Stimulated activated memory B cell treated with anti-CD40 and anti-IgM and Interleukin-4, amounts not matched to agents 10 μg/mL and 1 μg/mL and 100 μg/mL, for 72 hours (primary cell): ENCODE results near the gene EXOC4.
"Not testable (repeated sequence)": the region's sequence is repeated elsewhere in the genome, so short reads cannot be mapped to it uniquely, and the experiment has no call there.

Experiments
- ATAC-seq: fragments of 150-1000 bp; cut with Tn5 transposase; 2 replicates; pipeline ENCODE4 v1.10.0; 2021
- H3K27ac Mint-ChIP-seq: one replicate; pipeline ENCODE4 v1.8.0; 2022; ENCODE audit warnings: mild to moderate bottlenecking, mixed read lengths
- H3K27me3 Mint-ChIP-seq: one replicate; pipeline ENCODE4 v1.8.0; 2022; ENCODE audit warnings: mixed read lengths
- H3K36me3 Mint-ChIP-seq: one replicate; pipeline ENCODE4 v1.8.0; 2022; ENCODE audit warnings: mixed read lengths
- H3K4me1 Mint-ChIP-seq: one replicate; pipeline ENCODE4 v1.8.0; 2022; ENCODE audit warnings: mixed read lengths
- H3K4me3 Mint-ChIP-seq: one replicate; pipeline ENCODE4 v1.8.0; 2022; ENCODE audit warnings: mild to moderate bottlenecking, moderate library complexity, mixed read lengths
- H3K9me3 Mint-ChIP-seq: one replicate; pipeline ENCODE4 v1.8.0; 2022; ENCODE audit warnings: mixed read lengths

Gene EXOC4

GRCh38 chr7:133602291-133602690 lies 349.4 kb downstream of the EXOC4 start:
- Mint-ChIP-seq H3K4me1 (no peaks in the 10 kb centered on the region), H3K4me3 (no peak overlapping the region), H3K36me3 (peaks cover 5% of the 10 kb centered on the region), H3K27ac (no peak overlapping the region), H3K27me3 (no peaks in the 10 kb centered on the region), H3K9me3 (no peaks in the 10 kb centered on the region)
- ATAC-seq = no peak

- Mint-ChIP-seq H3K9me3 (no peaks in the 10 kb centered on the region), H3K36me3 (peaks cover 20% of the 10 kb centered on the region), H3K27me3 (no peaks in the 10 kb centered on the region), H3K4me3 (no peak overlapping the region), H3K4me1 (no peaks in the 10 kb centered on the region), H3K27ac (no peak overlapping the region)
- ATAC-seq = no peak
Measured at GRCh38 chr7:133606991-133607390, 354.1 kb downstream of the EXOC4 start.

GRCh38 chr7:133609806-133610205 lies 356.9 kb downstream of the EXOC4 start:
- Mint-ChIP-seq H3K9me3 (no peaks in the 10 kb centered on the region), H3K36me3 (peaks cover 38% of the 10 kb centered on the region), H3K4me3 (no peak overlapping the region), H3K4me1 (no peaks in the 10 kb centered on the region), H3K27me3 (no peaks in the 10 kb centered on the region), H3K27ac (no peak overlapping the region)
- ATAC-seq = no peak

GRCh38 chr7:133611955-133612354 lies 359.1 kb downstream of the EXOC4 start:
- H3K36me3 Mint-ChIP-seq = peaks cover 34% of the 10 kb centered on the region
- H3K27ac Mint-ChIP-seq = no peak overlapping the region
- H3K4me1 Mint-ChIP-seq = no peaks in the 10 kb centered on the region
- no peak overlapping the region for H3K4me3 Mint-ChIP-seq
- ATAC-seq = no peak
- no peaks in the 10 kb centered on the region for H3K27me3 Mint-ChIP-seq
- H3K9me3 Mint-ChIP-seq = no peaks in the 10 kb centered on the region

GRCh38 chr7:133613250-133613790 lies 360.4 kb downstream of the EXOC4 start:
- Mint-ChIP-seq H3K9me3 (no peaks in the 10 kb centered on the region), H3K27me3 (no peaks in the 10 kb centered on the region), H3K4me1 (no peaks in the 10 kb centered on the region), H3K4me3 (no peak overlapping the region), H3K27ac (no peak overlapping the region), H3K36me3 (peaks cover 33% of the 10 kb centered on the region)
- ATAC-seq = no peak

GRCh38 chr7:133614251-133614650 lies 361.4 kb downstream of the EXOC4 start:
- H3K4me1 Mint-ChIP-seq = no peaks in the 10 kb centered on the region
- H3K36me3 Mint-ChIP-seq = peaks cover 33% of the 10 kb centered on the region
- no peak for ATAC-seq
- no peak overlapping the region for H3K27ac Mint-ChIP-seq
- no peaks in the 10 kb centered on the region for H3K27me3 Mint-ChIP-seq
- no peaks in the 10 kb centered on the region for H3K9me3 Mint-ChIP-seq
- H3K4me3 Mint-ChIP-seq = no peak overlapping the region

- ATAC-seq = no peak
- Mint-ChIP-seq H3K9me3 (no peaks in the 10 kb centered on the region), H3K27me3 (no peaks in the 10 kb centered on the region), H3K27ac (no peak overlapping the region), H3K4me3 (no peak overlapping the region), H3K4me1 (no peaks in the 10 kb centered on the region), H3K36me3 (peaks cover 23% of the 10 kb centered on the region)
Measured at GRCh38 chr7:133618970-133619369, 366.1 kb downstream of the EXOC4 start.

GRCh38 chr7:133619491-133619890 lies 366.6 kb downstream of the EXOC4 start:
- Mint-ChIP-seq H3K4me3 (no peak overlapping the region), H3K36me3 (peaks cover 20% of the 10 kb centered on the region), H3K9me3 (no peaks in the 10 kb centered on the region), H3K27ac (no peak overlapping the region), H3K4me1 (no peaks in the 10 kb centered on the region), H3K27me3 (no peaks in the 10 kb centered on the region)
- no peak for ATAC-seq

GRCh38 chr7:133623721-133624120 lies 370.8 kb downstream of the EXOC4 start:
- no peak for ATAC-seq
- Mint-ChIP-seq H3K4me3 (no peak overlapping the region), H3K4me1 (no peaks in the 10 kb centered on the region)

GRCh38 chr7:133625046-133625445 lies 372.2 kb downstream of the EXOC4 start:
- Mint-ChIP-seq H3K4me3 (no peak overlapping the region), H3K36me3 (peaks cover 37% of the 10 kb centered on the region), H3K4me1 (no peaks in the 10 kb centered on the region), H3K27me3 (no peaks in the 10 kb centered on the region), H3K27ac (no peak overlapping the region), H3K9me3 (no peaks in the 10 kb centered on the region)
- ATAC-seq = no peak

More at GRCh38 chr7:133623721-133624120, 370.8 kb downstream of the EXOC4 start:
- Mint-ChIP-seq H3K27me3 (no peaks in the 10 kb centered on the region), H3K9me3 (no peaks in the 10 kb centered on the region), H3K27ac (no peak overlapping the region), H3K36me3 (peaks cover 33% of the 10 kb centered on the region)

GRCh38 chr7:133629701-133630100 lies 376.8 kb downstream of the EXOC4 start:
- no peak for ATAC-seq
- peaks cover 60% of the 10 kb centered on the region for H3K36me3 Mint-ChIP-seq
- no peaks in the 10 kb centered on the region for H3K9me3 Mint-ChIP-seq
- no peaks in the 10 kb centered on the region for H3K4me1 Mint-ChIP-seq
- H3K27me3 Mint-ChIP-seq = no peaks in the 10 kb centered on the region
- no peak overlapping the region for H3K27ac Mint-ChIP-seq
- no peak overlapping the region for H3K4me3 Mint-ChIP-seq

- H3K27me3 Mint-ChIP-seq = no peaks in the 10 kb centered on the region
- H3K4me3 Mint-ChIP-seq = no peak overlapping the region
- no peak overlapping the region for H3K27ac Mint-ChIP-seq
- H3K4me1 Mint-ChIP-seq = no peaks in the 10 kb centered on the region
- peaks cover 55% of the 10 kb centered on the region for H3K36me3 Mint-ChIP-seq
- no peaks in the 10 kb centered on the region for H3K9me3 Mint-ChIP-seq
- ATAC-seq = no peak
Measured at GRCh38 chr7:133633055-133633454, 380.2 kb downstream of the EXOC4 start.

- Mint-ChIP-seq H3K4me3 (no peak overlapping the region), H3K9me3 (no peaks in the 10 kb centered on the region), H3K4me1 (no peaks in the 10 kb centered on the region), H3K27ac (no peak overlapping the region), H3K36me3 (peaks cover 34% of the 10 kb centered on the region), H3K27me3 (no peaks in the 10 kb centered on the region)
- no peak for ATAC-seq
Measured at GRCh38 chr7:133635541-133635940, 382.7 kb downstream of the EXOC4 start.

GRCh38 chr7:133638857-133639256 lies 386.0 kb downstream of the EXOC4 start:
- H3K27me3 Mint-ChIP-seq = no peaks in the 10 kb centered on the region
- H3K4me1 Mint-ChIP-seq = no peaks in the 10 kb centered on the region
- H3K27ac Mint-ChIP-seq = no peak overlapping the region
- H3K36me3 Mint-ChIP-seq = peaks cover 23% of the 10 kb centered on the region
- no peak overlapping the region for H3K4me3 Mint-ChIP-seq
- peaks cover 9% of the 10 kb centered on the region for H3K9me3 Mint-ChIP-seq
- ATAC-seq = no peak

GRCh38 chr7:133641436-133641835 lies 388.6 kb downstream of the EXOC4 start:
- H3K36me3 Mint-ChIP-seq = peaks cover 28% of the 10 kb centered on the region
- no peaks in the 10 kb centered on the region for H3K4me1 Mint-ChIP-seq
- no peak overlapping the region for H3K4me3 Mint-ChIP-seq
- no peaks in the 10 kb centered on the region for H3K27me3 Mint-ChIP-seq
- ATAC-seq = no peak
- H3K27ac Mint-ChIP-seq = no peak overlapping the region
- peaks cover 9% of the 10 kb centered on the region for H3K9me3 Mint-ChIP-seq

- Mint-ChIP-seq H3K9me3 (peaks cover 9% of the 10 kb centered on the region), H3K27me3 (no peaks in the 10 kb centered on the region), H3K4me3 (no peak overlapping the region), H3K27ac (no peak overlapping the region), H3K4me1 (no peaks in the 10 kb centered on the region), H3K36me3 (peaks cover 28% of the 10 kb centered on the region)
- ATAC-seq = no peak
Measured at GRCh38 chr7:133642907-133643306, 390.0 kb downstream of the EXOC4 start.

- ATAC-seq, H3K27ac Mint-ChIP-seq, H3K4me1 Mint-ChIP-seq, H3K9me3 Mint-ChIP-seq, H3K27me3 Mint-ChIP-seq, H3K4me3 Mint-ChIP-seq: not testable (repeated sequence)
- H3K36me3 Mint-ChIP-seq = peaks cover 28% of the 10 kb centered on the region
Measured at GRCh38 chr7:133643652-133644051, 390.8 kb downstream of the EXOC4 start.
